Mucosa of descending colon (tissue), 3 donors: ENCODE data around the gene LAD1. TPM values are rescaled to one million over a fixed set of nuclear protein-coding genes. Genes with fewer than 3 reads are reported as not detected.
A peak's percentile ranks its signal among the peaks of the same experiment; 100 is the strongest.

ENCODE experiments used
- ATAC-seq: fragments of 200-7000 bp; cut with Tn5 transposase; one replicate; pipeline ENCODE4 v1.9.1; 2020; ENCODE audit warnings: mild to moderate bottlenecking, moderate library complexity
- DNase-seq, 3 donors: peaks; one replicate each; pipeline ENCODE4 v3.0.0-alpha.2; 2020
- H3K36me3 ChIP-seq: fragments of 200-600 bp; one replicate; pipeline ENCODE4 v1.8.0; 2021; ENCODE audit warnings: low read depth, mild to moderate bottlenecking
- H3K4me1 ChIP-seq: fragments of 200-600 bp; one replicate; pipeline ENCODE4 v1.8.0; 2021; ENCODE audit warnings: low read depth, mild to moderate bottlenecking
- H3K4me3 ChIP-seq: fragments of 200-600 bp; one replicate; pipeline ENCODE4 v1.8.0; 2021; ENCODE audit warnings: mild to moderate bottlenecking
- H3K9me3 ChIP-seq: fragments of 200-600 bp; one replicate; pipeline ENCODE4 v1.8.0; 2021; ENCODE audit warnings: mild to moderate bottlenecking
- CTCF ChIP-seq: fragments of 200-600 bp; IDR thresholded peaks from one replicate; pipeline ENCODE4 v1.8.0; 2022; ENCODE audit warnings: antibody characterized with exemption, mild to moderate bottlenecking
- intact Hi-C, 2 donors: fragments of 100-400 bp; cut with DNase I in 1 of 2; cut with micrococcal nuclease in 1 of 2; formaldehyde crosslinking; loops; one replicate each; pipeline versions ENCODE4 v1.11.0 to v1.11.1; 2022; cut with DNase I, micrococcal nuclease
- total RNA-seq, 3 donors: library from RNA; stranded (reverse); fragmentation: NEBNext Ultra II Directional in 2 of 3; extraction: Animal tissue kit (Norgen Biotek cat#: 25700) in 2 of 3; gene quantifications; one replicate each; pipeline versions ENCODE4 v1.2.1 to v1.2.4, GENCODE V29; 2021 to 2023
- donor health status: DM: no; HTN: no; CAD: no; lungs with moderate emphysema.
- donor health status: DM: no; HTN: no; CAD: no.
- donor health status: DM: no; HTN: yes; CAD: no.

Gene LAD1
- total RNA-seq, 3 donors from 2014 or later: 86.0 to 202 (median 130) TPM

DNA sequence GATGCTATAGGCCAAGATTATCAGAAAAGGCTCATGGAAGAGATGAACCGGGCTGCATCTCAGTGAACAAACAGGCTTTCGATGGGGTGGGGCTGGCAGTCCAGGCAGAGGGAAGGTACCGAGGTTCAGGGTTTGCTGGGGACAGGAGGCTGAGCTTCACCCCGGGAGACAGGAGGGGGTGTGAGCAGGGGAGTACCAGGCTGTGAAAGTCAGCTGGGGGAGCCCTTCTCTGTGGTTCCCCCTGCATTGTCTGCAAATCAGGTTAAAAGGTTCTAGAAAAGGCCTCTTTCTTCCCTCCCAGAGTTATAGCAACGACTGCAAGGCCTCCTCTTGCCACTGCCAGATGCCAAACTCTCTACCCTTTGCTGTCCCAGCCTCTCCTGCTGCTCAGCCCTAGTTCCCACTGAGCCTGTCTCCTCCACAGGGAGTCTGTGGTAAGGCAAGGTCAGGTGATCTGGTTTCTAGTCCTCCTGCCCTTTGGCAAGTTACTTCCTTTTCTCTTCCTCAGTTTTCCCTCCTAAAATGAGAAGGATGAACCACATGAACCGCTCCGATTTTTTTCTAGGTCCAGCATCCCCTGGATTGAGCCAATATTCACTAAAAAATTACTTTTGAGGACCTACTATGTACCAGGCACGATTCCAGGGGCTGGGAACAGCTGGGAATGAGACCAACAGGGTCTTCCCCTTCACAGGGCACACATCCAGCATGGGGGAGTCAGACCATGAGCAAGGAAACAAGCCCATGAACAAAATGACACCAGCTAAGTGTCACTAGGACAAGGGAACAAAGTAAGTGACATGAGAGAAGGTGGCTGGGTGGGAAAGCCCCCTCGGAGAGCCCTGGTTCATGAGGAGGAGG lies 7.2 kb downstream of the LAD1 start:
- ATAC-seq: no peak
- no peak for DNase-seq
- no peaks in the 10 kb centered on the region for H3K9me3 ChIP-seq
- H3K4me3 ChIP-seq: no peak overlapping the region
- no peaks in the 10 kb centered on the region for H3K36me3 ChIP-seq
- peaks cover 10% of the 10 kb centered on the region for H3K4me1 ChIP-seq
- TF ChIP-seq CTCF: no peak
- intact Hi-C loops: no loop called here

DNA sequence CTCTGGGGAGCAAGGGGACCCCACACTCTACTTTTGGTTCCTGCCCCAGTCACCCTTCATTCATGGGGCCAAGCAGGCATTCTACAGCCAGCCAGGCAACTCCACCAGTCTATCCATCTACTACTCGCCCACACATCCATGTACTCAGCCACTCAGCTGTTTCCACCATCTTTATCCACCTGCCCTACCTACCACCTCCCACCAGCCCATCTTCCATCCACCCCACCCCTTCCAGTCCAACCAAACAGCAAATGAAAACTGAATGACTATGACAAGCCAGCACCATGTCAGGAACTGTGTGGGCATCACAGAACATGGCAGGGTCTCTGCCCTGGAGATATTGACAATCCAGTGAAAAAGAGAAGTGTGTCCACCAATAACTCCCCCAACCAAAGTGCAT lies 7.9 kb downstream of the LAD1 start:
- H3K36me3 ChIP-seq: no peaks in the 10 kb centered on the region
- H3K9me3 ChIP-seq: no peaks in the 10 kb centered on the region
- H3K4me1 ChIP-seq: peaks cover 10% of the 10 kb centered on the region
- ATAC-seq (no peak), DNase-seq (no peak)
- TF ChIP-seq CTCF: no peak
- intact Hi-C loops: no loop called here
- no peak overlapping the region for H3K4me3 ChIP-seq

- no peak for TF ChIP-seq CTCF
- DNase-seq (no peak), ATAC-seq (no peak)
- H3K4me1 ChIP-seq: no peaks in the 10 kb centered on the region
- no peak overlapping the region for H3K4me3 ChIP-seq
- intact Hi-C loops: no loop called here
- no peaks in the 10 kb centered on the region for H3K9me3 ChIP-seq
- no peaks in the 10 kb centered on the region for H3K36me3 ChIP-seq
Observed at GRCh38 chr1:201389051-201389450, 10.1 kb downstream of the LAD1 start.

- no peak for TF ChIP-seq CTCF
- H3K36me3 ChIP-seq: no peaks in the 10 kb centered on the region
- intact Hi-C loops: no loop called here
Observed at GRCh38 chr1:201386208-201386607, 12.9 kb downstream of the LAD1 start.

DNA sequence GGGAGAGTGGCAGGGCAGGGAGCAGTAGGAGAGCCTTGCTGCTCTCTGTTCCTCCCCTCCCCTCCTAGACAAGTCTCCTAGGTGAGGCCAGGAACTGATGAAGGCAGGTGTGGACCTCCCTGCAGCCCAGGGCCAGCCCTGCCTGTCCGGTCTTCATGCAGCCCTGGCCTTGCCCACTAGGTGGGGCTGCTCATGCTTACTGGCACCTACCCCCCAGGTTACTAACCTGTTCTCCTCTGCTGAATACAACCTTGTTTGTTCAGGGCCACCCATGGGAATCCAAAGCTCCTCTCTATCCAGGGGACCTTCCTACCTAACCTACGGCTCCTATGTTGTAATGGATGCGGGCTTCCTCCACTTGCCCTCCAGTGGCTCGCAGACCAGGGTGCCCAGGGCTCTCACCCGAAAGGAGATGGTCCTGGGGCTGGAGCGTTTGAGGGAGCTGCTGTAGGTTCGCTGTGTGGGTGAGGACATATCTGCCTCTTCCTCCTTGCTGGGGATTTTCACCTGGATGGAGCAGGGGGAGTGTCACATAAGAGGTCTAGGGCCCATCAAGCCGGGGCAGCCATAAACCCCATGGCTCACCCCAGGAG lies 13.7 kb downstream of the LAD1 start:
- ATAC-seq (peak; percentile 85), DNase-seq (peak in 2 of 3 donors; percentile 86 to 91)
- peak; percentile 73 for TF ChIP-seq CTCF
- H3K4me3 ChIP-seq: no peak overlapping the region
- H3K4me1 ChIP-seq: no peaks in the 10 kb centered on the region
- no peaks in the 10 kb centered on the region for H3K9me3 ChIP-seq
- intact Hi-C loops: no loop called here
- no peaks in the 10 kb centered on the region for H3K36me3 ChIP-seq

More at GRCh38 chr1:201386208-201386607, 12.9 kb downstream of the LAD1 start:
- H3K4me1 ChIP-seq: no peaks in the 10 kb centered on the region
- H3K4me3 ChIP-seq: no peak overlapping the region
- no peak for ATAC-seq
- no peak for DNase-seq
- H3K9me3 ChIP-seq: no peaks in the 10 kb centered on the region
